Thyroid gland (tissue), 4 donors: ENCODE measurements around the gene TMEM252. TPM values are rescaled to one million over a fixed set of nuclear protein-coding genes. Genes with fewer than 3 reads are reported as not detected.

Experiments
- DNase-seq, 2 donors: peaks; one replicate each; pipeline ENCODE4 v3.0.0-alpha.2; 2019
- H3K27ac ChIP-seq, 3 donors: fragments of 200-600 bp; sonication (generic); 1 replicate in 2 of 3; 2 replicates in 1 of 3; pipeline ENCODE4 v1.5.1; 2016 to 2019; ENCODE audit warnings: mild to moderate bottlenecking in 1 of 3, moderate library complexity in 1 of 3
- H3K27me3 ChIP-seq: fragments of 200-600 bp; sonication (generic); one replicate; pipeline ENCODE4 v1.5.1; 2019
- H3K36me3 ChIP-seq, 2 donors: fragments of 200-600 bp; sonication (generic); one replicate each; pipeline ENCODE4 v1.5.1; 2016 to 2019
- H3K4me1 ChIP-seq, 2 donors: fragments of 200-600 bp; sonication (generic); one replicate each; pipeline ENCODE4 v1.5.1; 2017 to 2019
- H3K4me3 ChIP-seq, 3 donors: fragments of 200-600 bp; sonication (generic); replicated peaks in 1 of 3; 1 replicate in 2 of 3; 2 replicates in 1 of 3; pipeline ENCODE4 v1.5.1; 2016; ENCODE audit warnings: mild to moderate bottlenecking in 1 of 3
- H3K9me3 ChIP-seq: fragments of 200-600 bp; sonication (generic); one replicate; pipeline ENCODE4 v1.5.1; 2017
- POLR2A ChIP-seq, 2 donors: fragments of 450-650 bp; IDR thresholded peaks; one replicate each; pipeline ENCODE4 v1.6.1; 2017; ENCODE audit warnings: antibody characterized with exemption in 2 of 2, mild to moderate bottlenecking in 2 of 2, moderate library complexity in 1 of 2
- WGBS, 2 donors: methylation state at CpG; one replicate each; pipeline ENCODE4 v1.1.5; 2017; 5-methylcytosine and 5-hydroxymethylcytosine counted together
- intact Hi-C: fragments of 100-400 bp; cut with DNase I; formaldehyde crosslinking; loops from one replicate; pipeline ENCODE4 v1.15.1; 2023
- total RNA-seq, 4 donors: library from RNA; depleted of rRNA; stranded (reverse); fragments of >200 nt; gene quantifications; one replicate each; pipeline ENCODE4 v1.2.3, GENCODE V29; 2016
- TF ChIP-seq, protein P1 (sequence below), 6 experiments: fragments of 200-600 bp in 3 of 6; fragments of 450-650 bp in 3 of 6; sonication (generic) in 3 of 6; IDR thresholded peaks; one replicate each; pipeline ENCODE4 v1.5.1; 2016 to 2019; ENCODE audit warnings: antibody characterized with exemption in 6 of 6, mild to moderate bottlenecking in 2 of 6, inconsistent platforms in 1 of 6, moderate library complexity in 1 of 6

TMEM252 gene, protein sequence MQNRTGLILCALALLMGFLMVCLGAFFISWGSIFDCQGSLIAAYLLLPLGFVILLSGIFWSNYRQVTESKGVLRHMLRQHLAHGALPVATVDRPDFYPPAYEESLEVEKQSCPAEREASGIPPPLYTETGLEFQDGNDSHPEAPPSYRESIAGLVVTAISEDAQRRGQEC
- not detected for total RNA-seq

DNA sequence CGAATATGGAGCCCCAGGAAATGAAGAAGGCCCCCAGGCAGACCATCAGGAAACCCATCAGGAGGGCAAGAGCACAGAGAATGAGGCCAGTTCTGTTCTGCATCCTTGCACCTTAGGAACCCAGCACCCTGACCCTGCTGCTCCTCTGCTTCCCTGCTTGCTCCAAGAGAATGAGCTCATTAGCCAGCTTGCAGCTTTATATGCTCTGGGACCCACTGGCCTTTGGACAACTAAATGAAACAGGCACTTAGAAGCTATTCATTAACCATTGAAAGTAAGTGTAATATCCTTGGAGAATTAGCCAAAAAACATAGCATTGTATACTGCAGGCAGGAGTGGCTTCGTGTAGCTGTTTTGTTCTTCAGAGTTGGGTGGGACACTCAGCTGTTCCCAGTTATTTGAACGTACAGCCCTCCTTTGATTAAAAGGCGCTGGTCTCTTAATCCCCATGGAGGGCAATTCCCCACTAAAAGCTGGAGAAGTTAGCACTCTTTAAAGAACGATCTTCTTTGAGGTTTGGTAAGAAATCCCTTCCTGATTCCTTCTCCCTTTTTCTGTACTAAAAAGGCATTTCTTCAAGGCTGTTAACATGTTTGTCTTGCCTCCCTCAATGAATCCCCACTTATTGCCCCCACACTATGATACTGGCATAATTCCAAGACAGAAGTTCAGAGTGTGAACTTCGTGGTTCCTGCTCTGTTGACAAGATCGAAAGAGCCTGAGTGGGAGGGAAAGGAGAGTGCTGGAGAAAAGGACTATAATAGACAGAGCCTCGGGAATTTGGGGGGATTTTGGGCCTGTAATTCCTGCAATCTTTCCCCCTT lies at the start of gene TMEM252:
Gene TMEM252, minus strand, starts transcription at position 172 of the 824 bp plus-strand sequence. Its CDS starts 69 bp downstream, at position 103.
- intact Hi-C loops, result no loop called here
- no peaks in the 10 kb centered on the region for H3K27me3 ChIP-seq
- H3K27ac ChIP-seq, result no peak within 1 kb of the TSS
- TF ChIP-seq, protein P1, sequence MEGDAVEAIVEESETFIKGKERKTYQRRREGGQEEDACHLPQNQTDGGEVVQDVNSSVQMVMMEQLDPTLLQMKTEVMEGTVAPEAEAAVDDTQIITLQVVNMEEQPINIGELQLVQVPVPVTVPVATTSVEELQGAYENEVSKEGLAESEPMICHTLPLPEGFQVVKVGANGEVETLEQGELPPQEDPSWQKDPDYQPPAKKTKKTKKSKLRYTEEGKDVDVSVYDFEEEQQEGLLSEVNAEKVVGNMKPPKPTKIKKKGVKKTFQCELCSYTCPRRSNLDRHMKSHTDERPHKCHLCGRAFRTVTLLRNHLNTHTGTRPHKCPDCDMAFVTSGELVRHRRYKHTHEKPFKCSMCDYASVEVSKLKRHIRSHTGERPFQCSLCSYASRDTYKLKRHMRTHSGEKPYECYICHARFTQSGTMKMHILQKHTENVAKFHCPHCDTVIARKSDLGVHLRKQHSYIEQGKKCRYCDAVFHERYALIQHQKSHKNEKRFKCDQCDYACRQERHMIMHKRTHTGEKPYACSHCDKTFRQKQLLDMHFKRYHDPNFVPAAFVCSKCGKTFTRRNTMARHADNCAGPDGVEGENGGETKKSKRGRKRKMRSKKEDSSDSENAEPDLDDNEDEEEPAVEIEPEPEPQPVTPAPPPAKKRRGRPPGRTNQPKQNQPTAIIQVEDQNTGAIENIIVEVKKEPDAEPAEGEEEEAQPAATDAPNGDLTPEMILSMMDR (IDR thresholded peaks at IDR 0.05), result no peak
- no peak for TF ChIP-seq POLR2A (IDR thresholded peaks at IDR 0.05)
- H3K9me3 ChIP-seq, result no peaks in the 10 kb centered on the region
- H3K4me1 ChIP-seq, result no peaks in the 10 kb centered on the region
- no peaks in the 10 kb centered on the region for H3K36me3 ChIP-seq
- 29 to 32% methylated on average over 8 of the region's 8 CpGs for WGBS, 2 donors
- no peak within 1 kb of the TSS for H3K4me3 ChIP-seq
- no peak for DNase-seq

DNA sequence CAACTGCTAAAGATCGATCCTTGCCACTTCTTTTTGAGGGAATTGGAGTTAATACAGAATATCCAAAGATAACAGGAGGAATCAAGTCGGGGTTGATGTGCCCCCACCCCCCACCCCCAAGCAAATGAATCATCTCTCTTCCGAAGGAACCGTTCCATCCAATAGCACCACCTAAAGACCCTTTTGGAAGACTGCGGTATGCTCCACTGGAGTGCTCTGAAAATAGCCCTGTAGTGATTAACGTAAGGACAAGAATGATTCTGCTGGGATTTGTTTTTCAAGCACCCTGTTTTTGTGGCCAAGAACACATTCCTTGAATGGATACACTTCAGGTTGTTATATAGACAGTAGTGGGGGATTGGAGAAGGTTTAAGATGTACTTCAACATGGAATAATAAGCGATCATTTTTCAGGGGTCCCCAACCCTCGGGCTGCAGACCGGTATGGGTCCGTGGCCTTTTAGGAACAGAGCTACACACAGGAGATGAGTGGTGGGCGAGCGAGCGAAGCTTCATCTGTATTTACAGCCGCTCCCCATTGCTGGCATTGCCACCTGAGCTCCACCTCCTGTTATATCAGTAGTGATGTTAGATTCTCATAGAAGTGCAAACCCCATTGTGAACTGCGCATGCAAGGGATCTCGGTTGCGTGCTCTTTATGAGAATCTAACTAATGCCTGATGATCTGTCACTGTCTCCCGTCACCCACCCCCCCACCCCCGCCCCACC lies 44.5 kb upstream of the TMEM252 start:
- Histone ChIP-seq H3K27me3 (no peaks in the 10 kb centered on the region), H3K36me3 (no peaks in the 10 kb centered on the region), H3K4me1 (no peaks in the 10 kb centered on the region), H3K4me3 (no peak overlapping the region), H3K27ac (no peak overlapping the region), H3K9me3 (no peaks in the 10 kb centered on the region)
- no peak for TF ChIP-seq POLR2A (IDR thresholded peaks at IDR 0.05)
- TF ChIP-seq, protein P1 (IDR thresholded peaks at IDR 0.05), result no peak
- no peak for DNase-seq
- WGBS, 2 donors, result 59 to 60% methylated on average over 19 of the region's 19 CpGs
- intact Hi-C loops, result loop anchor here (2.0 kb wide), 1 partner anchor 414 kb away; no protein-coding TSS in a partner anchor

DNA sequence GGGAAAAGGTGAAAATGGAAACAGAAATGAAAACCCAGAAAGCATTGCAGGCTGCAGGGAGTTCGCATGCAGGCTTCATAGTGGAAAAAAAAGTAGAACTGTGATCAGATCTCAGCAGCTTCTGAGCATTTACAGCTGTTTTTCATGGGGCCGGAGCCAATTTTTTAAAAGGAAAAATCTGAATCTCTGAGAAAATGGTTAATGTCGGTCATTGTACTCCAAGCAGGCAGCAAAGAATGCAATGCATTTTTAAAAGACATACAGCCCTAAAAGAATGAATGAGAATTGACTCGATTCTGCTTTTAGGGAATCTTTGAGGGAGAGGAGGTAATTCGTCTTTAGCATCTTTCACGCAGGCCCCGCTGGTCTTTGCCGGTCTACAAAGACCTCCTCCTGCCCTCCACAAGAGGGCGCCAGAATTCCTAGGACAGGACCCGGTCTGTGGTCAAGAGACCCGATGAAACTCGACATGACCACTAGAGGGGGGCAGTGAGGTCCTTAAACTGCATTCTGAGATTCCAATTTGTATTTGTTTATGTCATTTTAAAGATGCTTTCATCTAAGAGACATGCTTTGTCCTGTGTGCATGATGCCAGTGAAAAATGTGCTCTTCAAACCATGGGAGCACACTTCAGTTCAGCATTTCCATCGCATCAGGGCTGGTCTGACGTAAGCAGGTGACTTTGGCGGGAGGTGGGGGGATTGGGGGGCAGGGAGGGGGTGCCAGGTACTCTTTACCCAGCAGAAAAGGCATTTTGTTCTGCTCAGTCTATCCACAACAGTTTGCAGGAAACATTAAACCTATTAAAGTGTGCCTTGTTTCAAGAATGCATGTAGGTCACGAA lies 43.7 kb upstream of the TMEM252 start:
- H3K4me1 ChIP-seq, result no peaks in the 10 kb centered on the region
- 30 to 32% methylated on average over 16 of the region's 16 CpGs for WGBS, 2 donors
- H3K27me3 ChIP-seq, result no peaks in the 10 kb centered on the region
- TF ChIP-seq, protein P1 (IDR thresholded peaks at IDR 0.05), result peak; percentile 74 to 97 (median 91)
- TF ChIP-seq POLR2A (IDR thresholded peaks at IDR 0.05), result no peak
- no peak overlapping the region for H3K27ac ChIP-seq
- peak; percentile 76 to 86 for DNase-seq
- H3K36me3 ChIP-seq, result no peaks in the 10 kb centered on the region
- intact Hi-C loops, result loop anchor here (2.0 kb wide), 1 partner anchor 414 kb away; no protein-coding TSS in a partner anchor
- H3K4me3 ChIP-seq, result no peak overlapping the region
- no peaks in the 10 kb centered on the region for H3K9me3 ChIP-seq

DNA sequence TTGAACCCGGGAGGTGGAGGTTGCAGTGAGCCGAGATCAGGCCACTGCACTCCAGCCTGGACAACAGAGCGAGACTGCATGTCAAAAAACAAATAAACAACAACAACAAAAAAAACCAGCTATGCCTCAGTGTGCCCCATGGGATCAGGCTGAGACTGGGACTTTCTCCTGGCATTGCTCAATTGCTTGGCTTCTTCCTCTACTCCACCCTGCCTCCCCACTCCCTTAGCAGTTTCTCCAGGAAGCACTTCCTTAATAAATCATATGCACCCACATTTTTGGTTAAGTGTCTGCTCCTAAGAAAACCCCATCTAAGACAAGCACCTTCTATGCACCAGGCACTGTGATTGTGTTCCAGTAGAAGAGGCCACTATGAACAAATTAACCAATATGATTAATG lies 41.0 kb upstream of the TMEM252 start:
- WGBS, 2 donors, result 80 to 89% methylated on average over 3 of the region's 3 CpGs
- DNase-seq, result no peak
- H3K4me3 ChIP-seq, result no peak overlapping the region
- no peak for TF ChIP-seq POLR2A (IDR thresholded peaks at IDR 0.05)
- TF ChIP-seq, protein P1 (IDR thresholded peaks at IDR 0.05), result no peak
- no peak overlapping the region for H3K27ac ChIP-seq
- no peaks in the 10 kb centered on the region for H3K9me3 ChIP-seq
- H3K36me3 ChIP-seq, result no peaks in the 10 kb centered on the region
- no peaks in the 10 kb centered on the region for H3K4me1 ChIP-seq
- intact Hi-C loops, result no loop called here
- no peaks in the 10 kb centered on the region for H3K27me3 ChIP-seq
